H9 (cell line): Measurements from ENCODE around the gene SEC11A. TPM values are rescaled to one million over a fixed set of nuclear protein-coding genes. Genes with fewer than 3 reads are reported as not detected.

Source experiments
- DNase-seq: peaks from one replicate; pipeline ENCODE4 v3.0.0-alpha.2; 2017
- H2AFZ ChIP-seq: one replicate; pipeline ENCODE4 v1.6.1; 2013; ENCODE audit warnings: mild to moderate bottlenecking, low read length, control low read depth, moderate library complexity
- H2AK5ac ChIP-seq: 2 replicates; pipeline ENCODE4 v1.6.1; 2013; ENCODE audit warnings: low read length, control low read depth, mixed read lengths; ENCODE audit not compliant: insufficient read length
- H2BK120ac ChIP-seq: one replicate; pipeline ENCODE4 v1.6.1; 2013; ENCODE audit warnings: low read depth, mild to moderate bottlenecking, low read length, control low read depth, inconsistent platforms; ENCODE audit not compliant: poor library complexity, severe bottlenecking
- H2BK12ac ChIP-seq: 2 replicates; pipeline ENCODE4 v1.6.1; 2013; ENCODE audit warnings: low read length, control low read depth, mixed read lengths, low read depth; ENCODE audit not compliant: insufficient read length
- H2BK15ac ChIP-seq: 2 replicates; pipeline ENCODE4 v1.6.1; 2013; ENCODE audit warnings: low read depth, low read length, control low read depth
- H2BK20ac ChIP-seq: one replicate; pipeline ENCODE4 v1.6.1; 2013; ENCODE audit warnings: low read depth, mild to moderate bottlenecking, low read length, control low read depth, inconsistent platforms; ENCODE audit not compliant: poor library complexity, severe bottlenecking
- H2BK5ac ChIP-seq: 2 replicates; pipeline ENCODE4 v1.6.1; 2013; ENCODE audit warnings: low read length, control low read depth, mixed read lengths; ENCODE audit not compliant: insufficient read length
- H3K14ac ChIP-seq: 2 replicates; pipeline ENCODE4 v1.6.1; 2013; ENCODE audit warnings: low read length, control low read depth; ENCODE audit not compliant: insufficient read depth
- H3K18ac ChIP-seq: 2 replicates; pipeline ENCODE4 v1.6.1; 2013; ENCODE audit warnings: low read depth, mild to moderate bottlenecking, mixed read lengths, low read length, control low read depth; ENCODE audit not compliant: insufficient read length
- H3K23ac ChIP-seq: 2 replicates; pipeline ENCODE4 v1.6.1; 2013; ENCODE audit warnings: low read length, control low read depth, mixed read lengths, low read depth; ENCODE audit not compliant: insufficient read length
- H3K23me2 ChIP-seq: 2 replicates; pipeline ENCODE4 v1.6.1; 2013; ENCODE audit warnings: low read depth, mild to moderate bottlenecking, mixed read lengths, low read length, control low read depth; ENCODE audit not compliant: insufficient read length, poor library complexity, severe bottlenecking
- H3K27ac ChIP-seq: 2 replicates; pipeline ENCODE4 v1.5.1; 2013; ENCODE audit warnings: low read length, control low read depth, mixed read lengths, low read depth; ENCODE audit not compliant: insufficient read length
- H3K27me3 ChIP-seq: 2 replicates; pipeline ENCODE4 v1.6.1; 2013; ENCODE audit warnings: low read length, control low read depth, inconsistent platforms; ENCODE audit not compliant: insufficient read depth
- H3K4ac ChIP-seq: 2 replicates; pipeline ENCODE4 v1.6.1; 2013; ENCODE audit warnings: low read depth, mild to moderate bottlenecking, control low read depth, inconsistent platforms, low read length, moderate library complexity
- H3K4me1 ChIP-seq: 2 replicates; pipeline ENCODE4 v1.6.1; 2013; ENCODE audit warnings: low read length, control low read depth, inconsistent platforms; ENCODE audit not compliant: insufficient read depth
- H3K4me2 ChIP-seq: 2 replicates; pipeline ENCODE4 v1.6.1; 2013; ENCODE audit warnings: low read length, control low read depth, mixed read lengths; ENCODE audit not compliant: insufficient read length, insufficient read depth
- H3K56ac ChIP-seq: 2 replicates; pipeline ENCODE4 v1.6.1; 2013; ENCODE audit warnings: low read depth, mild to moderate bottlenecking, mixed read lengths, low read length, control low read depth; ENCODE audit not compliant: insufficient read length
- H3K79me1 ChIP-seq: 2 replicates; pipeline ENCODE4 v1.6.1; 2013; ENCODE audit warnings: low read depth, mild to moderate bottlenecking, moderate library complexity, low read length, control low read depth, inconsistent platforms; ENCODE audit not compliant: insufficient read depth, poor library complexity, severe bottlenecking
- H3K79me2 ChIP-seq: 2 replicates; pipeline ENCODE4 v1.6.1; 2013; ENCODE audit warnings: low read length, control low read depth, inconsistent platforms; ENCODE audit not compliant: insufficient read depth
- H3K9ac ChIP-seq: 2 replicates; pipeline ENCODE4 v1.6.1; 2013; ENCODE audit warnings: low read length, control low read depth, mixed read lengths; ENCODE audit not compliant: insufficient read length; ENCODE audit errors: extremely low read depth
- H3K9me3 ChIP-seq: one replicate; pipeline ENCODE4 v1.6.1; 2013; ENCODE audit warnings: low read depth, low read length, inconsistent platforms; ENCODE audit not compliant: control insufficient read depth
- H3T11ph ChIP-seq: one replicate; pipeline ENCODE4 v1.6.1; 2013; ENCODE audit warnings: mild to moderate bottlenecking, low read length, control low read depth, inconsistent platforms
- H4K20me1 ChIP-seq: one replicate; pipeline ENCODE4 v1.6.1; 2013; ENCODE audit not compliant: control insufficient read depth, insufficient read length, insufficient read depth
- H4K5ac ChIP-seq: 2 replicates; pipeline ENCODE4 v1.6.1; 2013; ENCODE audit warnings: low read depth, mild to moderate bottlenecking, mixed read lengths, low read length, control low read depth; ENCODE audit not compliant: insufficient read length
- H4K8ac ChIP-seq: replicated peaks from 2 replicates; pipeline ENCODE4 v1.6.1; 2013; ENCODE audit warnings: low read length, control low read depth, mixed read lengths, low read depth; ENCODE audit not compliant: insufficient read length
- H4K91ac ChIP-seq: 2 replicates; pipeline ENCODE4 v1.6.1; 2013; ENCODE audit warnings: low read depth, mild to moderate bottlenecking, moderate library complexity, mixed read lengths, low read length, control low read depth; ENCODE audit not compliant: insufficient read length
- H3K27ac Mint-ChIP-seq, 3 experiments: 2 replicates in 2 of 3; 3 replicates in 1 of 3; pipeline ENCODE4 v1.8.0; 2020 to 2021; ENCODE audit warnings: mixed read lengths in 3 of 3, mild to moderate bottlenecking in 1 of 3, moderate library complexity in 1 of 3
- H3K27me3 Mint-ChIP-seq: 2 replicates; pipeline ENCODE4 v1.8.0; 2021; ENCODE audit warnings: low read depth, mild to moderate bottlenecking, moderate library complexity, mixed read lengths
- H3K36me3 Mint-ChIP-seq, 3 experiments: 2 replicates in 2 of 3; 3 replicates in 1 of 3; pipeline ENCODE4 v1.8.0; 2020 to 2021; ENCODE audit warnings: low read depth in 3 of 3, mixed read lengths in 3 of 3; ENCODE audit not compliant: insufficient read depth in 1 of 3
- H3K4me1 Mint-ChIP-seq, 2 experiments: 2 replicates each; pipeline ENCODE4 v1.8.0; 2020; ENCODE audit warnings: mixed read lengths in 2 of 2
- H3K4me3 Mint-ChIP-seq, 2 experiments: 2 replicates in 1 of 2; 3 replicates in 1 of 2; pipeline ENCODE4 v1.8.0; 2020 to 2021; ENCODE audit warnings: mild to moderate bottlenecking in 2 of 2, mixed read lengths in 2 of 2, moderate library complexity in 1 of 2
- H3K9me3 Mint-ChIP-seq, 2 experiments: 2 replicates in 1 of 2; 3 replicates in 1 of 2; pipeline ENCODE4 v1.8.0; 2020; ENCODE audit warnings: mild to moderate bottlenecking in 2 of 2, mixed read lengths in 2 of 2, moderate library complexity in 1 of 2
- CTCF ChIP-seq: fragments of 200-600 bp; sonication (generic); conservative IDR thresholded peaks from 3 replicates; pipeline ENCODE4 v1.8.0; 2021; ENCODE audit warnings: antibody characterized with exemption, mild to moderate bottlenecking
- WGBS: extraction: QIAGEN DNeasy Blood & Tissue Kit; methylation state at CpG from one replicate; pipeline ENCODE4 v1.1.7; 2013; ENCODE audit warnings: missing lambda C conversion rate, low lambda C conversion rate, mixed read lengths; ENCODE audit not compliant: insufficient read length; ENCODE audit errors: extremely low coverage; 5-methylcytosine and 5-hydroxymethylcytosine counted together
- total RNA-seq: library from RNA; stranded (reverse); gene quantifications from 2 replicates; pipeline ENCODE4 v1.2.1, GENCODE V29; 2021

The SEC11A gene
- total RNA-seq, 1 experiment from 2014 or later, result 250 TPM

- H3K23ac ChIP-seq, result no peak overlapping the region
- no peak overlapping the region for H3K4me3 Mint-ChIP-seq
- H3K27me3 Mint-ChIP-seq, result no peaks in the 10 kb centered on the region
- H4K8ac ChIP-seq, result peak overlapping the region; percentile 47
- H3K18ac ChIP-seq, result no peak overlapping the region
- no peaks in the 10 kb centered on the region for H4K20me1 ChIP-seq
- DNase-seq, result no peak
- H3K9ac ChIP-seq, result no peak overlapping the region
- no peak overlapping the region for H3K4me2 ChIP-seq
- no peak overlapping the region for H4K91ac ChIP-seq
- peaks cover 19% of the 10 kb centered on the region for H3K79me1 ChIP-seq
- H2BK12ac ChIP-seq, result no peak overlapping the region
- H2BK120ac ChIP-seq, result no peak overlapping the region
- no peak overlapping the region for H3T11ph ChIP-seq
- no peaks in the 10 kb centered on the region for H3K4me1 ChIP-seq
- H3K56ac ChIP-seq, result no peak overlapping the region
- no peak overlapping the region for H3K27ac ChIP-seq
- H2BK15ac ChIP-seq, result no peak overlapping the region
- H3K23me2 ChIP-seq, result no peaks in the 10 kb centered on the region
- H2AK5ac ChIP-seq, result no peak overlapping the region
- no peak overlapping the region for H2BK20ac ChIP-seq
- H3K9me3 Mint-ChIP-seq, result no peaks in the 10 kb centered on the region
- no peak overlapping the region for H3K4ac ChIP-seq
- H3K9me3 ChIP-seq, result no peaks in the 10 kb centered on the region
- peaks cover 10 to 11% of the 10 kb centered on the region in 2 experiments for H3K4me1 Mint-ChIP-seq
- peaks cover 0 to 8% (median 5%) of the 10 kb centered on the region in 3 experiments; a peak in 4 of 7 replicates for H3K36me3 Mint-ChIP-seq
- H3K14ac ChIP-seq, result no peak overlapping the region
- no peak overlapping the region for H4K5ac ChIP-seq
- no peak overlapping the region for H2AFZ ChIP-seq
- no peak for TF ChIP-seq CTCF
- H2BK5ac ChIP-seq, result no peak overlapping the region
- no peak overlapping the region for H3K27ac Mint-ChIP-seq
- WGBS, result no CpG with 5 or more reads among the region's 1 CpG
- H3K79me2 ChIP-seq, result peaks cover 21% of the 10 kb centered on the region
- H3K27me3 ChIP-seq, result no peaks in the 10 kb centered on the region
Measured at GRCh38 chr15:84760219-84760618, 44.3 kb upstream of the SEC11A start.
